HEK293 (cell line): ENCODE measurements around the gene TRIM46.

Experiments used
- FEZF1 ChIP-seq: fragments of 450-650 bp; formaldehyde crosslinking; IDR thresholded peaks from 2 replicates; pipeline ENCODE4 v1.5.1; 2016; ENCODE audit warnings: missing biosample characterization, missing genetic modification characterization
- HIC1 ChIP-seq: fragments of 450-650 bp; formaldehyde crosslinking; IDR thresholded peaks from 2 replicates; pipeline ENCODE4 v1.5.1; 2016; ENCODE audit warnings: missing biosample characterization, missing genetic modification characterization
- HOXC10 ChIP-seq: sonication (generic); formaldehyde crosslinking; IDR thresholded peaks from 2 replicates; pipeline ENCODE4 v1.8.1; 2023; ENCODE audit warnings: mild to moderate bottlenecking, missing genetic modification reagents
- HOXD13 ChIP-seq: sonication (generic); formaldehyde crosslinking; IDR thresholded peaks from 2 replicates; pipeline ENCODE4 v1.8.0; 2022; ENCODE audit warnings: missing genetic modification reagents, borderline replicate concordance
- KLF7 ChIP-seq: fragments of 450-650 bp; formaldehyde crosslinking; IDR thresholded peaks from 2 replicates; pipeline ENCODE4 v1.5.1; 2016; ENCODE audit warnings: missing biosample characterization, missing genetic modification characterization, borderline replicate concordance
- KLF8 ChIP-seq: fragments of 450-650 bp; formaldehyde crosslinking; IDR thresholded peaks from 2 replicates; pipeline ENCODE4 v1.5.1; 2016; ENCODE audit warnings: missing biosample characterization, missing genetic modification characterization
- MYNN ChIP-seq: fragments of 450-650 bp; formaldehyde crosslinking; IDR thresholded peaks from 2 replicates; pipeline ENCODE4 v1.5.1; 2016; ENCODE audit warnings: missing biosample characterization, missing genetic modification characterization, borderline replicate concordance
- PRDM1 ChIP-seq: fragments of 450-650 bp; formaldehyde crosslinking; IDR thresholded peaks from 2 replicates; pipeline ENCODE4; 2016; ENCODE audit warnings: missing biosample characterization, missing genetic modification characterization
- PRDM4 ChIP-seq: fragments of 450-650 bp; formaldehyde crosslinking; IDR thresholded peaks from 2 replicates; pipeline ENCODE4 v1.5.1; 2017; ENCODE audit warnings: missing biosample characterization, missing genetic modification characterization
- SCRT2 ChIP-seq: fragments of 450-650 bp; formaldehyde crosslinking; IDR thresholded peaks from 2 replicates; pipeline ENCODE4 v1.5.1; 2016; ENCODE audit warnings: missing biosample characterization, missing genetic modification characterization
- ZBTB1 ChIP-seq: fragments of 450-650 bp; formaldehyde crosslinking; IDR thresholded peaks from 2 replicates; pipeline ENCODE4 v1.5.1; 2016; ENCODE audit warnings: missing biosample characterization, missing genetic modification characterization
- ZBTB17 ChIP-seq: fragments of 450-650 bp; formaldehyde crosslinking; IDR thresholded peaks from 2 replicates; pipeline ENCODE4 v1.5.1; 2016; ENCODE audit warnings: missing biosample characterization, missing genetic modification characterization
- ZNF133 ChIP-seq: fragments of 450-650 bp; formaldehyde crosslinking; IDR thresholded peaks from 2 replicates; pipeline ENCODE4 v1.5.1; 2016; ENCODE audit warnings: missing biosample characterization, missing genetic modification characterization
- ZNF214 ChIP-seq: fragments of 450-650 bp; formaldehyde crosslinking; IDR thresholded peaks from 2 replicates; pipeline ENCODE4 v1.5.1; 2017; ENCODE audit warnings: missing biosample characterization, mild to moderate bottlenecking, missing genetic modification characterization, borderline replicate concordance
- ZNF248 ChIP-seq: fragments of 450-650 bp; formaldehyde crosslinking; IDR thresholded peaks from 2 replicates; pipeline ENCODE4 v1.5.1; 2017; ENCODE audit warnings: missing biosample characterization, missing genetic modification characterization
- ZNF274 ChIP-seq, 2 experiments: fragments of 200-500 bp in 1 of 2; fragments of 450-650 bp in 1 of 2; sonication (Bioruptor generic) in 1 of 2; formaldehyde crosslinking in 1 of 2; IDR thresholded peaks; 2 replicates each; pipeline versions ENCODE4 v1.5.1 to v1.6.1; 2014 to 2016; ENCODE audit warnings: borderline replicate concordance in 1 of 2, inconsistent platforms in 1 of 2, low read length in 1 of 2, missing biosample characterization in 1 of 2, missing genetic modification characterization in 1 of 2
- ZNF302 ChIP-seq: fragments of 450-650 bp; formaldehyde crosslinking; IDR thresholded peaks from 2 replicates; pipeline ENCODE4 v1.5.1; 2016; ENCODE audit warnings: missing biosample characterization, missing genetic modification characterization, low read depth
- ZNF354C ChIP-seq: fragments of 450-650 bp; formaldehyde crosslinking; IDR thresholded peaks from 2 replicates; pipeline ENCODE4 v1.5.1; 2016; ENCODE audit warnings: missing biosample characterization, missing genetic modification characterization, low read depth, borderline replicate concordance
- ZNF488 ChIP-seq: fragments of 450-650 bp; formaldehyde crosslinking; IDR thresholded peaks from 2 replicates; pipeline ENCODE4 v1.5.1; 2016; ENCODE audit warnings: missing biosample characterization, missing genetic modification characterization
- ZNF558 ChIP-seq: fragments of 450-650 bp; formaldehyde crosslinking; IDR thresholded peaks from 2 replicates; pipeline ENCODE4 v1.5.1; 2016; ENCODE audit warnings: missing biosample characterization, missing genetic modification characterization
- ZNF561 ChIP-seq: fragments of 450-650 bp; IDR thresholded peaks from 2 replicates; pipeline ENCODE4 v1.5.1; 2018; ENCODE audit warnings: missing biosample characterization, missing genetic modification characterization, borderline replicate concordance
- ZNF585B ChIP-seq: fragments of 450-650 bp; formaldehyde crosslinking; IDR thresholded peaks from 2 replicates; pipeline ENCODE4 v1.5.1; 2016; ENCODE audit warnings: missing biosample characterization, missing genetic modification characterization
- ZNF600 ChIP-seq: fragments of 450-650 bp; formaldehyde crosslinking; IDR thresholded peaks from 2 replicates; pipeline ENCODE4 v1.5.1; 2016; ENCODE audit warnings: missing biosample characterization, missing genetic modification characterization
- ZNF660 ChIP-seq: fragments of 450-650 bp; IDR thresholded peaks from 2 replicates; pipeline ENCODE4 v1.5.1; 2018; ENCODE audit warnings: missing biosample characterization, mild to moderate bottlenecking, missing genetic modification characterization
- ZNF701 ChIP-seq: fragments of 450-650 bp; formaldehyde crosslinking; IDR thresholded peaks from 2 replicates; pipeline ENCODE4 v1.5.1; 2016; ENCODE audit warnings: missing biosample characterization, missing genetic modification characterization
- ZNF777 ChIP-seq: fragments of 450-650 bp; formaldehyde crosslinking; IDR thresholded peaks from 2 replicates; pipeline ENCODE4 v1.5.1; 2017; ENCODE audit warnings: missing biosample characterization, missing genetic modification characterization, borderline replicate concordance
- ZNF837 ChIP-seq: fragments of 450-650 bp; formaldehyde crosslinking; IDR thresholded peaks from 2 replicates; pipeline ENCODE4 v1.5.1; 2016; ENCODE audit warnings: missing biosample characterization, missing genetic modification characterization
- TF ChIP-seq, protein P1 (sequence below): fragments of 450-650 bp; formaldehyde crosslinking; IDR thresholded peaks from 2 replicates; pipeline ENCODE4 v1.5.1; 2017; ENCODE audit warnings: missing biosample characterization, mild to moderate bottlenecking, missing genetic modification characterization, moderate library complexity
- TF ChIP-seq, protein P2 (sequence below): fragments of 450-650 bp; formaldehyde crosslinking; IDR thresholded peaks from 2 replicates; pipeline ENCODE4 v1.5.1; 2016; ENCODE audit warnings: missing biosample characterization, missing genetic modification characterization

The TRIM46 gene

DNA sequence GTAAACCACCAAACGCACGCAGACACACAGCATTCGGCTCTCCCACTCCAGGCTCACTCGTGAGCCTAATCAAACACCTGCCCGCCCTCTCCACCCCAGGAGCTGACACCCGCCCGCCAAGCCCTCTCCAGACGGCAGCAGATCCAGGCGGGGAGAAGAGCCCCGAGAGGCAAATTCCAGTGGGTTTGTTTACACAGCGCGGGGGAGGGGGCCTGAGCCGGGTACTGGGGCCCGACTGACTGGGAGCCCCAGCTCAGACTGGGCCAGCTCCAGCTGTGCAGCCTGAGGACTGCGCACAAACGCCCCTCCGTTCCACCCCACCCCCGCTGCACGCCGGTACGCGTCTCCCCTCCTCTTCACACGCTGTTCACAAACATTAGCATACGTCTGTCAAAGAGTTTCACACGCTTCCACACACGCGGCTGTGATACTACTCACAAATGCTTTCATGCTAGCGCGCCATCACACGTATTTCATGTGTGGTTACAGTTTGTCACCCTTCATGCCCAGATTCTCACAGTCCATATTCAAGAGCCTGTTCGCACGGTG is 47.0 kb upstream of the TRIM46 start (continued):
- TF ChIP-seq, protein P1, sequence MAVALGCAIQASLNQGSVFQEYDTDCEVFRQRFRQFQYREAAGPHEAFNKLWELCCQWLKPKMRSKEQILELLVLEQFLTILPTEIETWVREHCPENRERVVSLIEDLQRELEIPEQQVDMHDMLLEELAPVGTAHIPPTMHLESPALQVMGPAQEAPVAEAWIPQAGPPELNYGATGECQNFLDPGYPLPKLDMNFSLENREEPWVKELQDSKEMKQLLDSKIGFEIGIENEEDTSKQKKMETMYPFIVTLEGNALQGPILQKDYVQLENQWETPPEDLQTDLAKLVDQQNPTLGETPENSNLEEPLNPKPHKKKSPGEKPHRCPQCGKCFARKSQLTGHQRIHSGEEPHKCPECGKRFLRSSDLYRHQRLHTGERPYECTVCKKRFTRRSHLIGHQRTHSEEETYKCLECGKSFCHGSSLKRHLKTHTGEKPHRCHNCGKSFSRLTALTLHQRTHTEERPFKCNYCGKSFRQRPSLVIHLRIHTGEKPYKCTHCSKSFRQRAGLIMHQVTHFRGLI (tag by site-specific recombination) = no peak
- TF ChIP-seq ZBTB1 (tag by site-specific recombination) = no peak
- 0 out of 2 replicates have a peak, but pooled peaks have one; percentile 25 for TF ChIP-seq ZNF561 (tag by site-specific recombination)
- 0 out of 2 replicates have a peak, but pooled peaks have one; percentile 8 for TF ChIP-seq PRDM4 (tag by site-specific recombination)
- no peak for TF ChIP-seq FEZF1 (tag by site-specific recombination)
- no peak for TF ChIP-seq ZNF488 (tag by site-specific recombination)
- no peak for TF ChIP-seq ZNF660
- TF ChIP-seq HOXD13 (CRISPR knock-in tag) = no peak
- peak; percentile 43; the same call in 1 of the 2 replicates for TF ChIP-seq ZNF777 (tag by site-specific recombination)
- no peak for TF ChIP-seq HOXC10 (CRISPR knock-in tag)
- no peak; the same call in 1 of the 2 replicates for TF ChIP-seq ZNF600
- TF ChIP-seq ZNF248 (tag by site-specific recombination) = no peak
- TF ChIP-seq, protein P2, sequence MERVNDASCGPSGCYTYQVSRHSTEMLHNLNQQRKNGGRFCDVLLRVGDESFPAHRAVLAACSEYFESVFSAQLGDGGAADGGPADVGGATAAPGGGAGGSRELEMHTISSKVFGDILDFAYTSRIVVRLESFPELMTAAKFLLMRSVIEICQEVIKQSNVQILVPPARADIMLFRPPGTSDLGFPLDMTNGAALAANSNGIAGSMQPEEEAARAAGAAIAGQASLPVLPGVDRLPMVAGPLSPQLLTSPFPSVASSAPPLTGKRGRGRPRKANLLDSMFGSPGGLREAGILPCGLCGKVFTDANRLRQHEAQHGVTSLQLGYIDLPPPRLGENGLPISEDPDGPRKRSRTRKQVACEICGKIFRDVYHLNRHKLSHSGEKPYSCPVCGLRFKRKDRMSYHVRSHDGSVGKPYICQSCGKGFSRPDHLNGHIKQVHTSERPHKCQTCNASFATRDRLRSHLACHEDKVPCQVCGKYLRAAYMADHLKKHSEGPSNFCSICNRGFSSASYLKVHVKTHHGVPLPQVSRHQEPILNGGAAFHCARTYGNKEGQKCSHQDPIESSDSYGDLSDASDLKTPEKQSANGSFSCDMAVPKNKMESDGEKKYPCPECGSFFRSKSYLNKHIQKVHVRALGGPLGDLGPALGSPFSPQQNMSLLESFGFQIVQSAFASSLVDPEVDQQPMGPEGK (tag by site-specific recombination) = peak; percentile 80
- no peak for TF ChIP-seq ZNF274 (IDR thresholded peaks at IDR 0.05; ENCODE audit: low read length)
- TF ChIP-seq ZNF274 (tag by site-specific recombination; IDR thresholded peaks at IDR 0.05; ENCODE audit: borderline replicate concordance) = no peak
- TF ChIP-seq HIC1 (tag by site-specific recombination) = no peak
- TF ChIP-seq MYNN (tag by site-specific recombination) = no peak
- no peak for TF ChIP-seq ZNF214 (tag by site-specific recombination)
- no peak for TF ChIP-seq ZNF302 (tag by site-specific recombination)
- no peak for TF ChIP-seq ZNF701 (tag by site-specific recombination)
- TF ChIP-seq PRDM1 = no peak
- peak; percentile 52; the same call in 1 of the 2 replicates for TF ChIP-seq KLF7
- 0 out of 2 replicates have a peak, but pooled peaks have one; percentile 43 for TF ChIP-seq ZNF837 (tag by site-specific recombination)
- 0 out of 2 replicates have a peak, but pooled peaks have one; percentile 2 for TF ChIP-seq KLF8 (tag by site-specific recombination)
- no peak for TF ChIP-seq ZNF585B (tag by site-specific recombination)
- no peak for TF ChIP-seq ZNF133
- TF ChIP-seq ZBTB17 = peak; percentile 99
- TF ChIP-seq ZNF354C (tag by site-specific recombination) = no peak
- TF ChIP-seq SCRT2 (tag by site-specific recombination) = no peak
- no peak for TF ChIP-seq ZNF558 (tag by site-specific recombination)
